ENCODE data around the gene MBD3L5.
"Not testable (repeated sequence)": the region's sequence is repeated elsewhere in the genome, so short reads cannot be mapped to it uniquely, and the experiment has no call there.

MBD3L5 gene

DNA sequence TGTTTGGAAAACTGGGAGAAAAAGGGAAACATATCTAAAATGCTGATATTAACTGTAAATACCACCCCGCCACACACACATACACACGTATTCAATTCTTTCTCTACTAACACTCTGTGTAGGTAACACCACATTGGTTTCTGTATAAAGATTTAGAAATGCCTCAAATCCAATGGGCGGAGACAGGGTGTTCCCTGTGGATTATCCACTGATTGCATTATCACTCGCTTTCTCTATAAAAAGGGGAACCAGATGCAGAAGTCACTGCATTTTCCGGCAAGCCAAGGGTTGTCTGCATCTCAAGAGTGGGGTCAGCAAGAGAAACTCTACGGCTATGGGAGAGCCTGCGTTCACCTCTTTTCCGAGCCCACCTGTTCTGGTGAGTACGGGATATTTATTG lies at the start of gene MBD3L5:
Gene MBD3L5, plus strand, starts transcription at position 301 of the 400 bp plus-strand sequence. Its CDS starts 34 bp downstream, at position 335.
- DNase-seq, result not testable (repeated sequence)

DNA sequence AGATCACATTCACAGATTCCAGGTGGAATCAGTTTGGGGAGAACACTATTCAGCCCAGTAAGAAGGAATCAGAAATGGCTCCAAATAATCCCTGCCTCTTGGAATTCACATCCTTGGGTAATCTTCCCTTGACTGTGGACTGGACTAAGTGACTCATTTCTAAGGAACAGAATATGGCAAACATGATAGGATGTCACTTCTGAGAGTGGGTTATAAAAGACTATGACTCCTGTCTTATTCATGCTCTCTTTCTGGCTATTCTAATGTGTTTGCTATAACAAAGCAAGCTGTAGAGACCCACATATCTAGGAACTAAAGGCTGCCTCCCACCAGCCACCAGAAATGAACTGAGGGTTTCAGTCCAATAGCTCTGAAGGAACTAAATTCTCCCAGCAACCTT lies 46.9 kb upstream of the MBD3L5 start:
- DNase-seq, result no peak

DNA sequence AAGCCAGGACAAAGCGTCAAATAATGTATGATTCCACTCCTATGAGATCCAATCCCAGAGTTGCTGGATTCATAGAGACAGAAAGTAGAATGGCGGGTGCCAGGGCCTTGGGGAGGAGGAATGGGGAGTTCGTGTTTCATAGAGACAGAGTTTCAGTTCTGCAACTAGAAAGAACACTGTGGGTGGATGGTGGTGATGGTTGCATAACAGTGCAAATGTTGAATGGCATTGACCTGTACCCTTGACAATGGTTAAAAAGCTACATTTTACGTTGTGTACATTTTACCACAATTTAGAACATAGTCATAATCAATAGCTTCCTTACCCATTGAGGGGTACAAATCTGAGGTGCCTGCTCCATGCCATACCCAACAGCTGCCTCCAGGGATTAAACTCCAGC lies 42.5 kb upstream of the MBD3L5 start:
- DNase-seq, result no peak

DNA sequence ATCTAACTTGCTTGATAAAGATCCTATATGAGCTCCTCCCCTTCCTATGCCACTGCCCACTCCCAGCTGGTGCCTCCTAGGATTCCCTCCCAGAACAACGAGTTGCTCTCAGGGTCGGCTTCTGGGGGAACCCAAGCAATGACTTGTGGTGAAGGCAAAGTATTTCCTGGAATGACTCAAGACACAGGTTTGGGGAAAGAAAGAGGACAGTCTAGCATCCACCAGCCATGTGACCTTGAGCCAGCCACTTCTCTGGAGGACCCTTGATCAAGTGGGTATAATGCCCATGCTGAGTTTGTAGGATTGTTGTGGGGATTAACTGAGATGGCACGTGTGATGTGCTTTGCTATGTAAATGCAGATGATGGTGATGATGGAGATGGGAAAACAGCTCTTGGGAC lies 42.1 kb upstream of the MBD3L5 start:
- DNase-seq, result no peak

DNA sequence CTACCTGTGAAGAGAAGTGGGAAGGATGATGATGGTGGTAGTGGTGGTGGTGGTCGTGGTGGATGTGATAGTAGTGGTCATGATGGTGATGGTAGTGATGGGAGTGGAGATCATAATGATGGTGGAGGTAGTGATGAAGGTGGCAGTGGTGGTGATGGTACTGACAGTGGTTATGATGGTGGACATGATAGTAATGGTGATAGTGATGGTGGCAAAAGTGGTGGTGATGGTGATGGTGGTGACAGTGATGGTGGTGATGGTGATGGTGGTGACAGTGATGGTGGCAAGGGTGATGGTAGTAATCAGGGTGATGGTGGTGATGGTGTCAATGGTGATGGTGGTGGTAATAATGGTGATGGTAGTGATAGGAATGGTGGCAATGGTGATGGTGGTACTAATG lies 35.3 kb upstream of the MBD3L5 start:
- no peak for DNase-seq

DNA sequence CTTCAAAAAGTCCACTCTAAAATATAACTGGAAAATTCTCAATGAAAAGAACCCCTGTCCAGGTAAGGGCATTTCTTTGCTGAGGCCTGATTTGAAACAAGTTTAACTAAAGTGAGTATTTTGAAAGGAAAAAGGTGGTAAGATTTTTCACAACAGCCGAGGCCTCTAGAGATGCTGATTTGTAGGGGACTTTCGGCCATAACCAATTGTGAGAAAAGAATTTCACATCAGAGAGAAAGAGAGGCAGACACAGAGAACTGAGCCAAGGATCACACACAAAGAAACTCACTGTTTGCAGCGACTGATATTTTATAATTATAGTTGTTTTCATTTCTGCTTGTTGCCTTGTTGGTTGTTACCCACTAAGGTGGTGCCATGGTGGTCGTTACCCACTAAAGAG lies 33.6 kb upstream of the MBD3L5 start:
- DNase-seq, result no peak

DNA sequence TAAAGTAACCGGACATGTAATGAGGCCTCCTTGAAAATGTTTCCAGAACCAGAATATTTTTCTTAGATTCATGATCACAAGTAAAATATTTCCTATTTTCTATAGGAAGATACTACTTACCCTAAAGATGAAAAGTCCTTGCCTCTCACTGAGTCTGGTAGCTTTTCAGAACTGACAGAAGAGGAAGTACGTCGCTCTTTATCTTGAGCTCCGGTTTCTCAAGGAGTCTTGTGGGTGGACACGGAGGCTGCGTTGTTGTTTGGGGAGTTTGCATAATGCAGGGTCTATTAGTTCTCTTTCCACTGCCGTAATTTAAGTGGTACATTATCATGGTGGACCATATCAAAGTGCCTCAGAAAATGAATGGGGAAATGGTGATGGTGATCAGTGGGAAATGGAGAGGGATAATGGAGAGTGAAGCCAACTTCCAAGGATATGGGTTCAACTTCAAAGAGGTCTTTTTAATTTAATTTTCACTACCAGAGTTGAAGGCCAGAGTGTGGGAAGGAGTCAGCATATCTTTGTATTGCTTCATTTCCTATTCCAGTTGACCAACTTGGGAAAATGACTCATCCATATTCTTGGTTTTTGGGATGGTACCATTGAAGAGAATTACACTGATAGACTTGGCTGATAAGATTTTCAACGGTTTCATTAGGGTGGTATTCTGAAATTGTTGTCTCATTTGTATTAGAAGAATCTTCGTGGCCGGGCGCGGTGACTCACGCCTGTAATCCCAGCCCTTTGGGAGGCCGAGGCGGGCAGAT lies 32.5 kb upstream of the MBD3L5 start:
- no peak for DNase-seq

DNA sequence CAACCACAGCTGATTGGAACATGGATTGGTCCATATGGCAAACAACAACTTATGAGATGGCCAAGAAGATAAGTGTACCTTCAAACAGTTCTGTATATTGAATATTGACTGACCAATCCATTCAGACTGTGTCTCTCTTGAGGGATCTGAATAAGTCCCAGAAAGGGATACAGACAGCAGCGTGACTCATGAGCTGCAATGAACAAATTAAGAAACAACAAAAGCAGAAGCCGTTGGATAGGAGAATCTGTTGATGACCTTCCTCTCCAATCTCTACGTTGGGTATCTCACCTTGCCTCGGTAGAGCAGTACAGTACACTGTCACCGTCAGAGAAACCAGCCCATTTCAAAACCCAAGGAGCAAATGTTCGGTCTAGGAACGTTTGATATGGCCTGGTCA lies 30.4 kb upstream of the MBD3L5 start:
- DNase-seq, result no peak

DNA sequence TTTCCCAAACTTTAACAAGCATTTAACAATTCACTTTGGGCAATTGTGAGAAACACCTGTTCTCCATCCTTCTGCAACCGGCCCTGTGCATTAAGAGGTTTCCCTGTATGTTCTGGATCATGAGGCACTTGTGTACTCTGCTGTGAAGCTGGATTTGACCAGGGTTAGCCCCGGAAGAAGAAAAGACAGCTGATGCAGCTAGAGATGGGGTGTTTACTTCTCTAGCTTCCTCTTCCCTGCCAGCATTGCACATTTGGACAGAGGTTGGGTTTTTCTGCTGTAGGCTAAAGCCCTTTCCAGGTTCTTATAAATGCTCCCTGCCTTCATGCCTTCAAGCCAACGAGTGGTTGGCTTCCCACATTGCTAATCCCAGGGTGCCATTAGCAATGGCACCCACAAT lies 30.0 kb upstream of the MBD3L5 start:
- DNase-seq, result no peak

DNA sequence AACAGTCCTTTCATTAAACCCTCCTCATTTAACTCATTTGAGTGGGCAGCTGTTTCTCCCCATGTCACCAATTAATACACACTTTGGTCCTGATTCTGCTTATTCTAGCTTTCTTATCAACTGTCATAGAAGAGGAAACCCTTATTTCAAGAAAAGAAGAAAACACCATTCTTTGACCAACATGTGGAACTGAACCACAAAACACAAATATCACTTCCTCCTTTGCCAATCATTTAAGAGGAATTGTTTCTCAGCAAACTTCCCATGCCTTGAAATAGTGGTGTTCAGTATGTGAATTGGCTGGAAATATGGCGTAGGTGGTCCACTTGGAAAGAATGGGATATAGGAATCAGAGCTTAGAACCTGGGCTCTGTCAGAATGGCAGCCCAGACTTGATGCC lies 29.6 kb upstream of the MBD3L5 start:
- DNase-seq, result no peak

DNA sequence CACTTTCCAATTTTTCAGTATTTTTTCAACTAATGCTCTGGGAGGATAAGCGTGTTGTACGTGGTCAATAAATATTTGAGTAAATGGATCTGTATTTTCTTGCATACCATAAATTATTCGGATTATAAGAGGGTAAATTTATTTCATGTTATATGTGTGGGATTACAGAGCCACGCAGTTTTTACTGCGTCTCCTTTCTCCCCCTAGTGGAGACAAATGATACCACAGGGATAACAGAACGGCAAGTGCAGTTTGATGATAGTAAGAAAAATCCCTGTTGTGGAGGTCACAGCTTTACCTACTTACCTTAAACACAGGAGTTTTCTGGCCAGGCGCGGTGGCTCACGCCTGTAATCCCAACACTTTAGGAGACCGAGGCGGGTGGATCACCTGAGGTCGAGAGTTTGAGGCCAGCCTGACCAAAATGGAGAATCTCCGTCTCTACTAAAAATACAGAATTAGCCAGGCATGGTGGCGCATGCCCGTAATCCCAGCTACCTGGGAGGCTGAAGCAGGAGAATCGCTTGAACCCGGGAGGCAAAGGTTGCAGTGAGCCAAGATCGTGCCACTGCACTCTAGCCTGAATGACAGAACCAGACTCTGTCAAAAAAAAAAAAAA lies 26.0 kb upstream of the MBD3L5 start:
- DNase-seq, result peak; percentile 2

DNA sequence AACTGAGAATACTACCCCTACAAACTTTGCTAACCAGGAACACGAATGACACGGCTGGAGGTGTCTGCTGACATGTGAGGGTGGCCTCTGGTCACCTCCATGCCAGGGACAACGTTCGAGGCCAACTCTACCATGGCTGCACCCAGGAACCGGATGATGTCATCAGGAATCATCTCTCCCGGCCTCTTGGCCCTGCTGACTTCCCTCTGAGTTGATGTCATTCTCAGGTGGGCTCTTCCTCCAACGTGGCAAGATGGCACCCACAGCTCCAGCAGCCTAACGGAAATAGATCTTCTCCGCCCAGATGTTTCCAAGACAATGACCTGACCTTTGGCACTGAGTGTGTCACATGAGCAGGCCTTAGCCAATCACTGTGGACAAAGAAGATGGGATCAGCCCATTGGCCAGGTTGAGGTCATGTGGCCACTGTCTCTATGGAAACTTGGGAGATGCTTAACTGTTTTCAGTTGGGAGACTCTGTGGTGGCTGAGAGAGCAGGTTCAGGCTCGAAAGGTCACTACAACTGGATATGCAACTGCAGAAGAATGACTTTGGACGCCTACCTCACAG lies 24.2 kb upstream of the MBD3L5 start:
- DNase-seq, result no peak

DNA sequence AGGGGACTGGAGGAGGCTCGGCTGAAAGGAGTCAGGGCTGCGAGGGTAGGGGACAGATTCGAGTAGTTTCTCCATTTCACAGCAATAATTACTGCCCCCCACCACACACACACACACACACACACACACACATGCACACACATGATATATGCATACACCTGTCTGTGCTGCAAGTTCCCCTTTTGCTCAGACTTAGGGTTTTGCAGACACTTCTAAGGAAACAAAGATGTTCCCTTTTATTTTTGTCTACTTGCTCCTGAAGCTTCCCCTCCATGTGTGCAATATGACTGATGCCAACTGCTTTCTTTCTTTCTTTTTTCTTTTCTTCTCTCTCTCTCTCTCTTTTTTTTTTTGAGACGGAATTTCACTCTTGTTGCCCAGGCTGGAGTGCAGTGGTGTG lies 22.5 kb upstream of the MBD3L5 start:
- no peak for DNase-seq

DNA sequence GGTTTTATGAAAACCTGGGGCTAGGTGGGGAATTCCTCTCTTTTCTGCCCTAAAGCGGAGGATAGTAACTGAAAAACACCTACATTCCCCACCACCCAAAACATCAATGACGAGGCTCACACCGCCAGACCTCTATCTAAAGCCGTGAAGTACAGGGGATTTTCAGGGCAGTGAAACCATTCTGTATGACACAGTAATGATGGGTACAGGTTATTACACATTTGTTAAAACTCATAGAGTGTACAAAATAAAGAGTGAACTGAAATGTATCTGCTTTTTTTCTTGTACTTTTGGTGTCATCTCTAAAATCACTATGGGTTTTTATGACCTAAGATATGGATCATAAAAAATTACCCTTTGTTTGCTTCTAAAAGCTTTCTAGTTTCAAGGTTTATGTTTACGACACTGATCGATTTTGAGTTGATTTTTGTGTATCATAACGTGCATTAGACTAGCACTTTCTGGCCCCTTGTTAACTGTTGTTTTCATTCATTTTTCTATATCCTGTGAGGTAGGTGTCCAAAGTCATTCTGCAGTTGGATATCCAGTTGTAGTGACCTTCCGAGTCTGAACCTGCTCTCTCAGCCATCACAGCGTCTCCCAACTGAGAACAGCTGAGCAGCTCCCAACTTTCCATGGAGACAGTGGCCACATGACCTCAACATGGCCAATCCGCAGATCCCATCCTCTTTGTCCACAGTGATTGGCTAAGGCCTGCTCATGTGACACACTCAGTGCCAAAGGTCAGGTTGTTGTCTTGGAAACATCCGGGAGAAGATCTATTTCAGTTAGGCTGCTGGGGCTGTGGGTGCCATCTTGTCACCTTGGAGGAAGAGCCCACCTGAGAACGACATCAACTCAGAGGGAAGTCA lies 19.4 kb upstream of the MBD3L5 start:
- no peak for DNase-seq

DNA sequence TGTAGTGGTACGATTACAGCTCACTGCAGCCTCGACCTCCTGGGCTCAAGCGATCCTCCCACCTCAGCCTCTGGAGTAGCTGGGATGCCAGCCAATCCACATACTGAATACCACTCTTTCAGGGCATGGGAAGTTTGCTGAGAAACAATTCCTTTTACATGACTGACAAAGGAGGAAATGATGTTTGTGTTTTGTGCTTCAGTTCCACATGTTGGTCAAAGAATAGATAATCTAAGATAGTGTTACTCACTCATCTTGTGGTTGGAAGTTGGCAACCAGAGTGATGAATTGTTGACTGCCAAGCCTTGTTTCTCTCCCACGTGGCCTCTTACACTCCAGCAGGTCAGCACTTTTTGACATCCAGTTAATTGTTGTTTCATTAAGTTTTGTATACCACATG lies 16.7 kb upstream of the MBD3L5 start:
- DNase-seq, result no peak

DNA sequence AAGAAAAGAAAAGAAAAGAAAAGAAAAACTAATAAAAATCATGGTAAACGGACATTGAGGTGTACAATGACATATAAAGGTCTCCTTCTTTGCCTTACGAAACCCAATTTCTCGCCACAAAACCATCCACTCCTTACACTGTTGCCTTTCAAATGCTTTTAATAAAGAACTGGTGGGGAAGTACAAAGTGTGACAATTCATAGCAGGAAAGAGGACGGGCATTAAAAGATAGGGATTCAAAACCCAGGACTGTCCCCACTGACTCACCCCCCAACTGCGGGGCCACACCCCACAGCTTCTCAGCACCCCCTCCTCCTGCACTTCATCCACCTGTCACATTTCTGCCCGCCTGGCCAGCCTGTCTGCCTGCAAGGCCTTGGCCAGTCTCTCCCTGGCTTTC lies 11.6 kb upstream of the MBD3L5 start:
- no peak for DNase-seq

DNA sequence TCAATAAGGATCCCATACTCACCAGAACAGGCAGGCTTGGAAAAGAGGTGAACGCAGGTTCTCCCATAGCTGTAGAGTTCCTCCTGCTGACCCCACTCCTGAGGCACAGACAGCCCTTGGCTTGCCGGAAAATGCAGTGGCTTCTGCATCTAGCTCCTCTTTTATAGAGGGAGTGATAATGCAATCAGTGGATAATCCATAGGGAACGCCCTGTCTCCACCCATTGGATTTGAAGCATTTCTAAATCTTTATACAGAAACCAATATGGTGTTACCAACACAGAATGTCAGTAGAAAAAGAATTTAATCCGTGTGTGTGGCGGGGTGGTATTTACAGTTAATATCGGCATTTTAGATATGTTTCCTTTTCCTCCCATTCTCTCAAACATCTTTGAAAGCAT lies 9.0 kb upstream of the MBD3L5 start, which contains the start of gene MBD3L2B:
Gene MBD3L2B, minus strand, starts transcription at position 101 of the 400 bp plus-strand sequence. Its CDS starts 34 bp downstream, at position 67.
- DNase-seq, result not testable (repeated sequence)

DNA sequence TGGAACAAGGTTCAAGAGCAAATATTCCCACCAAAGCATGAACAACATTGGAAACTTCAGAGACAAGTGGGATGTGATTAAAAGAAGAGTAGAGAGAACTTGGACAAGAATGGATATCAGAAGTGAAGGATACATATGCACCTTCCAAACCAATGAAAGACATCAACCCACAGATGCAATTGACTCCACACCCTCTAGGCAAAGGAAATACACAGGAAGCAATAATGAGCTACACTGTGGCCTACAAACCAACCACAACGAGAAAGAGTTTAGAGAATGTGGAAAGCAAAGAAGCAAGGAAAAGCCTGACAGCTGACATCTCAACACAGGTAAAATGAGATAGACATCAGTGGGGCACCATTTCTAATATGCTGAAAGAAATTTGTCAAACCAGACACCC lies 1.6 kb upstream of the MBD3L5 start:
- not testable (repeated sequence) for DNase-seq

DNA sequence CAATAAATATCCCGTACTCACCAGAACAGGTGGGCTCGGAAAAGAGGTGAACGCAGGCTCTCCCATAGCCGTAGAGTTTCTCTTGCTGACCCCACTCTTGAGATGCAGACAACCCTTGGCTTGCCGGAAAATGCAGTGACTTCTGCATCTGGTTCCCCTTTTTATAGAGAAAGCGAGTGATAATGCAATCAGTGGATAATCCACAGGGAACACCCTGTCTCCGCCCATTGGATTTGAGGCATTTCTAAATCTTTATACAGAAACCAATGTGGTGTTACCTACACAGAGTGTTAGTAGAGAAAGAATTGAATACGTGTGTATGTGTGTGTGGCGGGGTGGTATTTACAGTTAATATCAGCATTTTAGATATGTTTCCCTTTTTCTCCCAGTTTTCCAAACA lies 9.7 kb downstream of the MBD3L5 start, which contains the start of gene MBD3L4:
Gene MBD3L4, minus strand, starts transcription at position 101 of the 400 bp plus-strand sequence. Its CDS starts 35 bp downstream, at position 66.
- not testable (repeated sequence) for DNase-seq

DNA sequence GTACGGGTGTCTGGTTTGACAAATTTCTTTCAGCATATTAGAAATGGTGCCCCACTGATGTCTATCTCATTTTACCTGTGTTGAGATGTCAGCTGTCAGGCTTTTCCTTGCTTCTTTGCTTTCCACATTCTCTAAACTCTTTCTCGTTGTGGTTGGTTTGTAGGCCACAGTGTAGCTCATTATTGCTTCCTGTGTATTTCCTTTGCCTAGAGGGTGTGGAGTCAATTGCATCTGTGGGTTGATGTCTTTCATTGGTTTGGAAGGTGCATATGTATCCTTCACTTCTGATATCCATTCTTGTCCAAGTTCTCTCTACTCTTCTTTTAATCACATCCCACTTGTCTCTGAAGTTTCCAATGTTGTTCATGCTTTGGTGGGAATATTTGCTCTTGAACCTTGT lies 11.2 kb downstream of the MBD3L5 start:
- DNase-seq, result not testable (repeated sequence)

DNA sequence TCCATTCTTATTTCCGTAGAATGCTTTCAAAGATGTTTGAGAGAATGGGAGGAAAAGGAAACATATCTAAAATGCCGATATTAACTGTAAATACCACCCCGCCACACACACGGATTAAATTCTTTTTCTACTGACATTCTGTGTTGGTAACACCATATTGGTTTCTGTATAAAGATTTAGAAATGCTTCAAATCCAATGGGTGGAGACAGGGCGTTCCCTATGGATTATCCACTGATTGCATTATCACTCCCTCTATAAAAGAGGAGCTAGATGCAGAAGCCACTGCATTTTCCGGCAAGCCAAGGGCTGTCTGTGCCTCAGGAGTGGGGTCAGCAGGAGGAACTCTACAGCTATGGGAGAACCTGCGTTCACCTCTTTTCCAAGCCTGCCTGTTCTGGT lies 18.6 kb downstream of the MBD3L5 start, which contains the start of gene MBD3L2:
Gene MBD3L2, plus strand, starts transcription at position 301 of the 400 bp plus-strand sequence. Its CDS starts 53 bp downstream, at position 354.
- not testable (repeated sequence) for DNase-seq

DNA sequence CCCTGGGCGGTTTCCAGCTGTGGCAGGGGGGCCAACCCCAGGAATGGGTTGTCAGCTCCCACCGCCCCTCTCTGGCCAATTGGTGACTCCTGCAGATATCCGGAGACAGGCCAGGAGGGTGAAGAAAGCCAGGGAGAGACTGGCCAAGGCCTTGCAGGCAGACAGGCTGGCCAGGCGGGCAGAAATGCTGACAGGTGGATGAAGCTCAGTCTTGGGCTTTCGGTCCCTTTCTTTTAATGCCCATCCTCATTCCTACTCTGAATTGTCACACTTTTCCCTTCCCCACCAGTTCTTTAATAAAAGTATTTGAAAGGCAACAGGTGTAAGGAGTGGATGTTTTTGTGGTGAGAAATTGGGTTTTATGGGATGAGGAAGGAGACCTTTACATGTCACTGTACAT lies 21.0 kb downstream of the MBD3L5 start:
- DNase-seq, result not testable (repeated sequence)

DNA sequence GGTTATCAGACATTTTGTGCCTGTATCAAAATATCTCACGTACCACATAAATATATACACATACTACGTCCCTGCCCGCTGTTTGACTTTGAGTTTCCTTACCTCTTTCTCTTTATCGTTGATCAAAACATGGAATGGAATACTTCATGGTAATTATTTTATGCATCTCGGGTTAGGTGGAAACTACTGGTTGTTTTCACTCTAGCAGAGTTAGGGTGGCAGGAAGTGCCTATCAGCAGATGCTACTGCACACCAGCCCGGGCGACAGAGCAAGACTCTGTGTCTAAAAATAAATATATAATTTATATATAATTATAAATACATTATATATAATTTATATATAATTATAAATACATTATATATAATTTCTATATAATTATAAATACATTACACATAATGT lies 22.5 kb downstream of the MBD3L5 start:
- not testable (repeated sequence) for DNase-seq
